Smooth muscle cell of the brain vasculature (primary cell): ENCODE results near the gene ADCY5.
"Not testable (repeated sequence)": the region's sequence is repeated elsewhere in the genome, so short reads cannot be mapped to it uniquely, and the experiment has no call there.

Source experiments
- DNase-seq: peaks from one replicate; pipeline ENCODE4 v3.0.0-alpha.2; 2012; ENCODE audit warnings: low read depth, low spot score

Gene ADCY5

DNA sequence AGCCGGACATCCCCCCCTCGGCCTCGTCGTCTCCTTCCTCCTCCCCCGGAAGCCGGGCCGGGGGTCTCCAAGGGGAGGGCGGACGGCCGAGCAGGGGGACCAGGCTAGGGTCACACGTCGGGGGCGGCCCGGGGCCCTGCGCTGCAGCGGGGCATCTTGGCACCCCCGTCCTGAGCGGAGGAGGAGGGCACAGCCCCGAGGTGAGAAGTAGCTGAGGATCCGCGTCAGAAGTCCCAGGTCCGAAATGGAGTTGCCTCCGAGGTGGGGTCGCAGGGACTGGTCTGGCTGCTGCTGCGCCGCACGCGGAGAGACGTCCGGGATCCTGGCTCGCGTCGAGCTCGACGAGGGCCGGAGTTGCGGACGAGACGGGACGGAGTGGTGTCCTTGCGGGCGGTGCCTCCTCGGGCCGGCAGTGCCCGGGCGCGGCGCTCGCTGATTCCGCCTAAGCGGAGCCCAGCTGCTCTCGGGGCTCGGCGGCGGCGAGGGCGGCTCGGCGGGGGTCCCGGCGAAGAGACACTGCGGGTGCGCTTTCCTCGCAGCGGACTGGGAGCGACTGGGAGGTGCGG is at the start of gene ADCY5:
Gene ADCY5 (minus strand): TSS at position 555 of the 566 bp plus-strand sequence. CDS start 545 bp downstream, at position 10.
- no peak for DNase-seq

DNA sequence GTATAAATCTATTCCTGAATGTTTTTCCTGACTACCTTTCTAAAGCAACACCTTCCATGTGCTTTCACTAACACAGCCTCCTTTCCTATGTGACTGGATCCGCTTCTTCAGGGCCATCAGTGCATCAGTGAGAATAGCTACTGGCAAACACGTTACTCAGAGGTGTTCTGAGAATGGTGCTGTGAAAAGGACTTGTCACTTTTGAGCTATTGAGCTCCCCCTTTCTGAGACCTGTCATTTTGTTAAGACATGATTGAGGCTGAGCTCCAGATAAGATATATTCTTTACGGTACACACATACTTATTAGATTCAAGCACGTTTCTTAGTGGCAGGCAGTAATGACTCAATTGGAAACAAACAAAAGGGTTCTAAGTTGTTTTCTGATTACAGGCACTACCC is 45.0 kb upstream of the ADCY5 start:
- DNase-seq = no peak

DNA sequence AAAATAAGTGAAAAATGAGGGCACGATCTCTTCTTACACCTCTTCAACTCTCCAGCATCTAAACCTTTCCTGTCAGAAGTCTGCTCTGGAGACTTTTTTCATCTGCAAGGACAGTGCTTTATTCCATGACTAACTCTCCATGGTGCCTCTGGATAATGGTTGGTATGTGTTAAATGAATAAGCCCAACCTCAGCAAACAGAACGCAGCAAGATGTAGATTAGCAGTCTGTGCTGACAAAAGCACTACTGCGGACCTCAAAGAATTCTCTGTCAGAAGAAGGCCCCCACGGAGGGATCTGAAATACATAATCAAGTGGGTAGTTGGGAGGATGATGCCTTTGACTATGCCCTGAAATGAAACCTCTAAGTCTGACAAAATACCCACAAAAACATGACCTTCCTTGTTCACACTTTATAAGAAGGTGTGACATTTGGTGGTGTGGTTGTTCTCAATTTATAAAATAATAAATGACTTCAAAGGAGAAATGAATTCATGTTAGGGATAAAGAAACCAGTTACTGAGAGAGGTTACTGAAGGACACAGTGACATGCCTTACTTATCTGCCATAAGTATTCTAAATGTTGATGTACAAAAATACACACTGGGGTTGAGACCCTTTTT is 43.2 kb upstream of the ADCY5 start:
- DNase-seq = no peak

DNA sequence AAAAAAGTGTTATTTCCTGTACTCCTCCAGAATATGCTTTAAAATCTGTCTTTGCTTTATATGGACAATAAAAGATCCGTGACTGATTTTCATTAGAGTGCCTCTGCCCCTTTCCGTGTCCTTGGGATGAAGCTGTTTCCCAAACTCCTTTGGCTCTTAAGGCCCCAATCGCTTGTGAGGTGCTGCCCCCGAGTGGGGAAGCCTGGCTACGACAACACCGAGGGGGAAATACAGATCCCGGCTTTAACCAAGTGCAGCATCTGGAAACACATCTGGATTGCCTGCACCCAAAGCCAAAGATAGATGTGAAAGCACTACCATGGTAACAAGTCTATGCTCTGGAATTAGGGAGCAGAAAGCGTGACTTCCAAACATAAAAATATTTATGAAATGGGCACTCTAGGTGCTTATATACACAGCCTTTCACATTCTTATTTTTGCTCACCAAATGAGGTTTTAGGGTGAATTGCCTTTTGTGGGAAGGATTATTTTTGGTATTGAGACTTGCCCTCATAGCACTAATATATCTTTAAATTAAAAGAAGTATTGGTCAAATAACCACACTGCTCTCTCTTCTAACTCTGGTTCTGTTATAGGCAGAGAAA is 40.6 kb upstream of the ADCY5 start:
- peak; percentile 36 for DNase-seq

DNA sequence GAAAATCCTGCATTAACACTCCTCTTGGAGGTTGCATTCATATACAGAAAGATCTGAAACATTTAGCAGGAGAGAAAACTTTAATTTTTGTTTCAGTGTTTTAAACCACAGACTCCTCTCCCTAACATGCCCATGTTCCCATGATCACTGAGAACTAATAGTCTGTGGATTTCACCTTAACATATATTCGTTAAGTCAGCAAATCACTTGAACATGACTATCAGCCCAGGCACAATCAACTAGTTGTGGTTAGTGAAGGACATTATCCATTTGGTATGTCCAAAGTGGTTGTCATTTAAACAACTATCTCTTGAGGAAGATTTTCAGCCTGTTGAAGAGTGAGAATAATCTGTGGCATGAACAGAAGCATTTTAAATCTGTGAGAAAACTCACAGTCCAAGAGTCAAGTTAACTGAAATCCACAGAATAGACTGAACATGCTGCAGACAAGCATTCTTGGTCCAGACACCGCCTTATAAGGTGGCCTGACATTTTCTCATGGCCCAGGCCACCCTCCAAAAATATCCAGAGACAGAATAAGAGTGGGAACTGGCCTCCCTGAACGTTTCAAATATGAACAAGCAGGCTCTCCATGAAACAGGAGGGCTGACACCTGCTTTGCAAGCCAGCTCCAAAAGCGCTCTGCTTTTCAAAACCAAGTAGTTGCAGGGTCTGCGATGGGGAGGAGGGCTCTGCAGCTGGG is 39.9 kb upstream of the ADCY5 start:
- DNase-seq = no peak

DNA sequence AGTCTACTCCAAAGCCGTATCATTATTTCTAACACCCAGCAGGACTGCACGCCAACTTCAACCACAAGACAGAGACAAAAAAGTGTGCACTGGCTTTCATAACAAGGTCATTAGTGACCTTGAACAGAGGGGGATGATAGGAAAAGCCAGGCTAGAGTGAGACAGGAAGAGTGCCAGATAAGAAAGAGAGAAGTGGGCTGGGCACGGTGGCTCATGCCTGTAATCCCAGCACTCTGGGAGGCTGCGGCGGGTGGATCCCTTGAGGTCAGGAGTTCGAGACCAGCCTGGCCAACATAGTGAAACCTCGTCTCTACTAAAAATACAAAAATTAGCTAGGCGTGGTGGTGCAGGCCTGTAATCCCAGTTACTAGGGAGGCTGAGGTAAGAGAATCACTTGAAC is 38.2 kb upstream of the ADCY5 start:
- not testable (repeated sequence) for DNase-seq

DNA sequence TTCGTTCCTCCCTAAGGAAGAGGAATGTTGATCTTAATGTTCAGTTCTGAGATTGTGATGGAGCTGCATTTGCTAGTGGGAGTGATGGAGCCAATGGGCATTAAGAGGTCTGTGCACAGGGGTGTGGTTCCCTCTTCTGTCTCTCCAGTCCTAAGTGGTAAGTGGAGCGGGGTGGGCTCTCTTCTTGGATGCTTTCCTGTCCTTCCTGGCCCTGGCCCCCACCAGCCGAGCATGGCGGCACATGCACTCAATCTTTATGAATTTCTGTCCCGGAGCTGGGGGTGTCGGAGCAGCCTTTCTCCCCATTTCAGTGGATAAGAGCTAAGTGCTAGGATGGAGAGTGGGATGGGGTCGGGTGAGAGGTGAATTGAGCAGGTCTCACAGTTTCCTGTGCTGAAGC is 37.6 kb upstream of the ADCY5 start:
- no peak for DNase-seq

DNA sequence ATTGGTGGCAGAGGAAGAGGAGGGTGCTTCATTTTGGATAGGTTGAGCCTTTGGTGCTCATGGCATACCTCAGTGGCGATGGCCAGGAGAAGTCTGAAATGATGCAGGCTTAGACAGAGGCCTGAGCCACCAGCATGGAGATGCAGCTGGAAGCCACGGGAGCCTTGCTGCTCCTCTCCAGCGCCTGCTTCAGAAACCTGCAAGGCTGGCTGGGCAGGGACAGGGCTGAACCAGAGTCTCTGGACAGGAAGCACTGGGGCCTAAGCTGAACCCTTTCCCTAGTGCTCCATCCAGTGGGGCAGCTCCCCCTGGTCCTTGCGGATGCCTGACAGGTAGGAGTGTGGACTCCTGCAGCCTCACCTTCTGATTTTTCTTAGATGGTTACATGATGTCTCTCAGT is 36.7 kb upstream of the ADCY5 start:
- DNase-seq = no peak

DNA sequence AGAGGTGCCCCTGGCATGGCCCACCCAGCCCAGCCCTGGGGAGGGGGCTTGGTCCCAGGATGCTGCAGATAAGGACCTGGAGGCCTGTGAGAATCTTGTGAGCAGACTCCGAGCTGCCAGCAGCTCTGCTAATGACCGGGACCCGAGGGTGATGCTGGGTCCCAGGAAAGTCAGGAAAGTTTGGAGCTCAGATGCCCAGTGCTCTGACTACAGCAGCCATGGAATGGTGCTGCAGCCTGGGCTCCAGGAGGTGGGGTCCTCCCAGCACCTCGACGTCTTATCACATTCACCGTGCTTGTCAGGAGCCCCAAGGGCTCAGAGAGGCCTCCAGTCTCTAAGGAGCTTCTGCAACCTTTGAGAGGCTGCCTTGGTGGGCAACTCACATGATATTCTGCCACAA is 34.3 kb upstream of the ADCY5 start:
- DNase-seq = no peak

DNA sequence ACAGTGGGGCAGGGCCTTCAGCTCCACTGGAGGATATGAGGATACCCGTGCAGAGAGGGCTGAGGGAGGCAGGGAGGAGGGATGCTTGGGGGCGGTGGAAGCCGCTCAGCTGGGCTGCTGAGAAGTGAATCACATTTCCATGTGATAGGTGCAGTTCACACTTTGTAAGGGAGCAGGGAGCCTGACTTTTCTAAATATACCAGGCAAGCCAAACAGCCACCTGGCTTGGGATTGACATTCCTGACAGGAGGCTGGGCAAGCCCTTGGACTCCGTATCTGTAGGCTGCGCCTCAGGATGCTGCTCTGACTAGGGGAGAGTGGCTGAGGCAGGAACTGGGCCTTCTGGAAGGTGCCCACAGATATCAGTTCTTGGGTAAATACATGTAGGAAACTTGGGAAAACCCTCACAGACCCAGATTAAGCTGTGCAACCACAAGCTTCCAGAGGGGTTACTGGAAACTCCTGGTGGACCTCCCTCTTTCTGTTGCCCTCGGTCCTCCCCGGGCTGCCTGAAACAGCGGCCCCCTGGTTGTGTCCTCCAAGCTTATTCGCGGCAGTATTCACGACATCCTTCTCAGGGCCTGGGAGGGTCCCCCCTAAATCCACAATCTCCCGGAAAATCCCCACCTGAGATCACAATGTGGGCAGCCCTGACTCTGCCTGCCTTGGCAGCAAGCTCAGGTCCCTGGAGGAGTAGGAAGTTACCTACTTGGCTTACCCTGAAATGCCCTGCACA is 33.0 kb upstream of the ADCY5 start:
- DNase-seq = no peak

DNA sequence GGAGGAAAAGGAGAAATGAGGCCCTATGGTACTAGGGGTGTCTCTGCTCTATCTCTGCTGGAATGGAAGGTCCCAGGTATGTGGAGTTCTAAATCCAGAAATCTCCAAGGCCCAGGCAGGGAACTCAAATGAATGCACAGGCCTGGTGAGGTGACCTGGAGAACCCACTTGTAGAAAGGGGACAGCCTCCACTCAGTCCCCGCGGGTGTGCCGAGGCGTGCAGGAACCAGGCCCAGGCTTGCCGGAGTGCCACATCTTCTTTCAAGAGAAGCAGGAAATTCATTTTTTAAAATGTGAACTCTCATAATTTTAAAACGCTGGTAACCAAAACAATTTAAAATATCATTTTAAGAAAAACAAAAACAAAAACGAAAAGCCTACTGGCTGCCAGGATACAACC is 32.2 kb upstream of the ADCY5 start:
- DNase-seq = no peak

DNA sequence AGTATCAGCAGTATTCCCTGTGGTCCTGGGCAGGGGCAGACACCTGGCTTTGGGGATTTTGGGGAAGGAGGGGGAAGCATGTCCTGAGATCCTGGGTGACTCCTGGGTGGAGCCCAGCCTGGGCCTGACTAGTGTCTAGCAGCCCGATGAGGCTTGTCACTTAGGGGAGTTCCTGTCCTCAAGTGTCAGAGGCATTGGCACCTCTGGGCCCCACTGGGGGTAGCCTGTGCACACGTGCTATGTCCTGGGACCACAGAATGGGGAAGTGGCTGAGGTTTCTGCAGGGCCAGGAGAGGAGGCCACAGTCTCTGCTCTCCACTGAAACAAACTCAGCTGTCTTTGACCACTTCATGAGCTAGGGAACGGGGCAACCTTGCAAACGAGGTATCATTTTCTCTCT is 31.5 kb upstream of the ADCY5 start:
- no peak for DNase-seq

DNA sequence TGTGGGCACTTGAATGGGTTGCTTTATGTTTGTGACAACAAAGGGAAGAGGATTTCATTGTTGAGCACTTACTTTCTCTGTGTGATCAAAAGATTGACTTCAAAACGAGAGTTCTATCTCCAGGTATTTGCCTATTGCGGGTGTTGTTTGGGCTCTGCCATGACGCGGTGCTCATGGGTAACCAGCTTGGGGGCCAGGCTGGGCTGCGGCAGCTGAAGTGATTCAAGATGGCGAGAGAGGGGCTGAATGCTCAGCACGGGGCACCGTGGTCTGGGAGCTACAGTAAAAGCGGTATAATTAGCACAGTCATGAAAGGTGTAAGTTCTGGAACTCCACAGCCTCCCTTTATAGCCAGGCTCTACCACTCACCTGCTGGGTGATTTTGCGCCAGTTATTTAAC is 31.0 kb upstream of the ADCY5 start:
- no peak for DNase-seq

DNA sequence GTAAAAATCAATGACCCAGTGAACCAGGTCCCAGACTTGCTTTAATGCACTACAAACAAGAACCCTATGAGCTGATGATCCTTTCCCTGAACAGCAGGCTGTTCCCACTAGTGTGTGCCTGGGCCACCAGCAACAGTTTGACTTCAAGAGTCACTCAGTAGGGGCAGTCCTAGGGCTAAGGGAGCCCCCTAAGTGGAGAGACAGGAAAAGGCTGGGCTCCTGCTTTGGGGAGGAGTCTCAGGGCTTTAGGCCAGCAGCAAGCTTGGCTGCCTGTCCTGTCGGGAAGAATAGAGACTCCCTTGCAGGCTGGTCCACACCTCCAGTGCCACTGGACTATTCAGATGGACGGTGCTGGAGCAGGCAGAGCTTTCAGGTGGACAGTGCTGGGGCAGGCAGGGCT is 29.4 kb upstream of the ADCY5 start:
- DNase-seq = no peak

DNA sequence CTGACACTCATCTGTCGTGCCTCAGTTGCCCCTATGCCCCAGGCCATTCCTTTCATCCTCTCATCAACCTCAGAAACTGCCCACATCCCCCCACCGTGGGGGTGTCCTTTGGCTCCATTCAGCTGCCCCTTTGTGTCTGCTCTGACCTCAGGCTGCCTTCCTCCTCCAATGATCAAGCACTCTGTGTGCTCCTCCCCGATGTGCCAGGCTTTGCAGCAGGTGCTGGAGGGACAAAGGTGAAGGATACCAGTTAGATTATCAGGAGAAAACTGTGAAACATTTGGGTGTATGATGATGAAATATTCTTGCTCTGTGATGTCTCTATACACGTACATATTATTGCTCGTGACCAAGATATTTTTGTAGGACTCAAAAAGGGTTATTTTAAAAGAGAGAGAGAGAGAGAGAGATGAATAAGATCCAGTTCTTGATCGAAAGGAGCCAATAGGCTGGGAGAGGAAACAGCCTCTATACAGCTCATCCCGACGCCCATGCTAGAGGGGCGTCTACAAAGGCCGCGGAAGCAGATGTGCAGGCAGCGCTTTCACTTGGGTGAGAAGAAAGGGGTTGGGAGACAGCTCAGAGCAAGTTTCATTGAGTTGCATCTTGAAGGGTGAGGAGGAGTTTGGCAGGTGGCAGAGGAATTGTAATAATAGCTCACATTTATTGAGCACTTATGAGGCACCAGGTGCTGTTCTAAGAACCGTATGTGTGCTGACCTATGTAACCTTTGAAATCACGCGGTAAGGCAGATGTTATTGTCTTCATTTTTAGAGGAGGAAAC is 28.3 kb upstream of the ADCY5 start:
- DNase-seq = no peak

DNA sequence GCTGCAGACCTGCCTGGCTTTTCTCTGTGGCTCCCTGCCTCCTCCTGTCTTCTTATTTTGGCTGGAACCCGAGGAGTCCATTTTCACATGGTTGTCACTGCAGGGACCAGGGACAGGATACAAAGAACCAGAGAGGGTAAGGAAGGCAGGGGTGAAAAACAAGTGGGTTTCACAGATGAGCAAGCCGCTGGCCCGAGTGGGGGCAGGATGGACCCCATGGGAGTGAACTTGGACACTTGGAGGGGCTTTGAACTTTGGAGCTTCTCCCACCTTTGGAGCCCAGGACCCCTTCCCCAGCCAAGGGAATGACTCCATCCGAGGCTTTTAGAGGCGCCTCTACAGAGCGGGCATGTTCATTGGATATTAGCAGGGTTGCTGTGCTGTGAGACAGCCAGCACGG is 26.9 kb upstream of the ADCY5 start:
- no peak for DNase-seq

DNA sequence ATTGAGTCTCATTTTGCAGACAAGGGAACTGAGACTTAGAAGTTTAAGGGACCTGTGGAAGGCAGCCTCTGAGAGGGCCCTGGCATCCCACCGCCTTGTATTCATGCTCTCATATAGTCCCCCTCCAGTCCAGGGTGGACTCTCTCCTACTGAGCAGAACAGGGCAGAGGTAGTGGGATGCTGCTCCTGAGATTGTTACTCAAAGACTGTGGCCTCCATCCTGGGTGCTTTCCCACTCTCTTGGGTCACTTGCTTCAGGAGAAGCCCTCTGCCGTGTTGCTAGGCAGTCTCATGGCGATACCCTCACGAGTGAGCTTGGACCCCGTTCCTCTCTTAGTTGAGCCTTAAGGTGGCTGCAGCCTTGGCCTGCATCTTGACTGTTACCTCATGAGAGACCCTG is 22.2 kb upstream of the ADCY5 start:
- DNase-seq = no peak

DNA sequence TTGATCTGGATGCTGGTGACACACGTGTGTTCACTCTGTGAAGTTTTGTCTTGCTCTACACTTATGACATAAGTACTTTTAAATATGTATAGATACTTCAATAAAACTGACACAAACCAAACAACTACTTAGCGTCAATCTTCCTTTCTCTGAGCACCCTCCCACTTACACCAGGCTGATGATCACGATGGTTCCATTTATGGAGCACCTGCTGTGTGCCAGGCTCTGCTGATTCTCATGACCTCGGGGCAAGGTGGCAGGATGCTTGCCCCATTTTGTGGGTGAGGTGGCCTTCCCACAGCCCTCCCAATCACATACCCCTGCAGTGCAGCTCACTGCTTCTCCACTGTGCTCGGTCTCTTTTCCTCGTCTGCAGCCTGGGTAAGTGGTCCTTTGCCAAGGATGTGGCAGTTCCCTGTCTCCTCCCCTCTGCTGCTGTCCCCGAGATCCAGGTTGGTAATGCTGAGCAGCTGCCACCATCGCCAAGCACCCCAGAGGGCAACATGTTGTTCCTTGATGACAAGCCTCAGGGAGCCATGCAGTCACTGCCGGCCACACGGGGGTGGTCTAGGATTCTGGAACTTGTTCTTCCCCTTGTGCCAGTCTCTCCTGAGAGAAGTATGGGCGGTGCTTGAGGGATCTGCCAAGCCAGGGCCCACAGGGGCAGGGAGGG is 20.6 kb upstream of the ADCY5 start:
- DNase-seq = no peak

DNA sequence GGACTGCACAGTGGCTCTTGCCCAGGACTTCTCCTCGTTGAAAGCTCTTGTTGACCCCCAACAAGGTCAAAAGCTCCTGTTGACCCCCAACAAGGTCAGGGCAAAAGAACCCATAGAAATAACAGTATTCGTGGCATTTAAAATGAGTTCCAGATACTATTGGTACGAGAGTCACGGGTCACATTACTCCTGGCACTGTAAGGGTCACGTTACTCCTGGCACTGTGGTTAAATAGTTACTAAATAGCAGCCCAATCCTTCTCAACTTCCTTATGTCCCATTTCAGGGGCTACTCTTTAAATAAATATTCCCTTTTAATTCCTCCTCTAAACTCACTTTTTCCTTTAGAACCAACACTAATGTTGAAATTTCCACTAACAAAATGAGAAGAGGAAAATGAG is 18.2 kb upstream of the ADCY5 start:
- DNase-seq = no peak

DNA sequence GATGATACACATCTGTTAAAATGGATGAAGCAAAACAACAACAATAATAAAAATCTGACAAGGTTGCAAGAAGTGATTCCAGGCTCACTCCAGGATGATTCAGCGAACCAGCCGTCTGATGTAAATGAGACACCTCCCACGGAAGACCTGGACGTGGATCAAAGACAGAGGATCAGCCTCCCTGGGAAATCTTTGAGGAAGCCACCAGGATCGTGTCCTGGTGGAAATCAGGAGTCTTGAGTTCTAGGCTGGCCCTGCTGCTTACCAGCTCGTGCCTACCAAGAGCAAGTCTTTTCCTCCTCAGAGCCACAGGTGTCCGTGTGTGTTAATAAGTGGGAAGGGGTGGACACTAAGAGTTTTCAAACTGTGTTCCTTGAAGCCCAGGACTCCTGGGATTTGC is 15.3 kb upstream of the ADCY5 start:
- DNase-seq = no peak

DNA sequence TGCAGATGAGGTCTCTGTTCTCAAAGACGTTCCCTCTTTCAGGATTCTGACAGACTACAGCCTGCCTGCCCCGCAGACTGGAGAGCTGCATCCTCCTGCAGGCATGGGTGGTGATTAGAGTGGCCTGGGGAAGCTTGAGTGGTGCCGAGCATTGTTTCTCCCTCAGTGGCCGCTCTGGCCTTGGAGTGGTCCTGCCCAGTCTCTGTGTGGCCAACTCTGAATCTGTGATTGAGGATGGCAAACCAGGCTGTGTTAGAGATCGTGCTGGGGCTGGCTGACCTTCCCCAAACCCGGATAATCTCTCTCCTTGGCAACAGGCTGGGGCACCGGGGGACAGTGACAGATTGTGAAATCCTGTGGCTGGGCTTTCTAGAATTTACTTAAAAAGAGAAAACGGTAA is 11.0 kb upstream of the ADCY5 start:
- DNase-seq = no peak
